GM21381 (cell line): Measurements from ENCODE around the gene AFMID.

Experiments
- ATAC-seq: cut with Tn5 transposase; IDR thresholded peaks from one replicate; pipeline ENCODE4 v1.9.1; 2021; ENCODE audit warnings: mild to moderate bottlenecking, moderate library complexity; ENCODE audit not compliant: unreplicated experiment

Gene AFMID

GRCh38 chr17:78176548-78177025 lies 10.6 kb upstream of the AFMID start:
- no peak for ATAC-seq

GRCh38 chr17:78179372-78179771 lies 7.8 kb upstream of the AFMID start:
- no peak for ATAC-seq

GRCh38 chr17:78180083-78180482 lies 7.1 kb upstream of the AFMID start:
- no peak for ATAC-seq

GRCh38 chr17:78180508-78180907 lies 6.7 kb upstream of the AFMID start:
- ATAC-seq = no peak

- no peak for ATAC-seq
These were observed 4.7 kb upstream of the AFMID start for GRCh38 chr17:78182504-78182903.

GRCh38 chr17:78183916-78184315 lies 3.2 kb upstream of the AFMID start:
- no peak for ATAC-seq

- no peak for ATAC-seq
These were observed 2.8 kb upstream of the AFMID start for GRCh38 chr17:78184351-78184750.

GRCh38 chr17:78184868-78185267 lies 2.3 kb upstream of the AFMID start:
- no peak for ATAC-seq

- ATAC-seq = no peak
These were observed 1.0 kb upstream of the AFMID start for GRCh38 chr17:78185981-78186691.

GRCh38 chr17:78196716-78197115 lies 9.6 kb downstream of the AFMID start:
- no peak for ATAC-seq

- ATAC-seq = no peak
These were observed 10.1 kb downstream of the AFMID start for GRCh38 chr17:78197147-78197832.

GRCh38 chr17:78200451-78200850 lies 13.3 kb downstream of the AFMID start:
- no peak for ATAC-seq

GRCh38 chr17:78202666-78203065 lies 15.5 kb downstream of the AFMID start:
- no peak for ATAC-seq

GRCh38 chr17:78204387-78205123 lies 17.4 kb downstream of the AFMID start:
- no peak for ATAC-seq

GRCh38 chr17:78205124-78205775 lies 18.1 kb downstream of the AFMID start:
- no peak for ATAC-seq

GRCh38 chr17:78206298-78206697 lies 19.1 kb downstream of the AFMID start:
- no peak for ATAC-seq

GRCh38 chr17:78208486-78208885 lies 21.3 kb downstream of the AFMID start:
- ATAC-seq = no peak

- no peak for ATAC-seq
These were observed 22.9 kb downstream of the AFMID start for GRCh38 chr17:78210111-78210510.

- ATAC-seq = no peak
These were observed 23.9 kb downstream of the AFMID start for GRCh38 chr17:78211032-78211431.

GRCh38 chr17:78214016-78214705 lies 27.0 kb downstream of the AFMID start, which contains the start of gene BIRC5:
BIRC5 (plus strand) TSS chr17:78214253; CDS start chr17:78214317, 64 bp downstream.
- ATAC-seq = peak; percentile 91

- ATAC-seq = no peak
These were observed 27.5 kb downstream of the AFMID start for GRCh38 chr17:78214706-78215061.
